ENCODE results near the gene EFNB2.

Gene EFNB2

DNA sequence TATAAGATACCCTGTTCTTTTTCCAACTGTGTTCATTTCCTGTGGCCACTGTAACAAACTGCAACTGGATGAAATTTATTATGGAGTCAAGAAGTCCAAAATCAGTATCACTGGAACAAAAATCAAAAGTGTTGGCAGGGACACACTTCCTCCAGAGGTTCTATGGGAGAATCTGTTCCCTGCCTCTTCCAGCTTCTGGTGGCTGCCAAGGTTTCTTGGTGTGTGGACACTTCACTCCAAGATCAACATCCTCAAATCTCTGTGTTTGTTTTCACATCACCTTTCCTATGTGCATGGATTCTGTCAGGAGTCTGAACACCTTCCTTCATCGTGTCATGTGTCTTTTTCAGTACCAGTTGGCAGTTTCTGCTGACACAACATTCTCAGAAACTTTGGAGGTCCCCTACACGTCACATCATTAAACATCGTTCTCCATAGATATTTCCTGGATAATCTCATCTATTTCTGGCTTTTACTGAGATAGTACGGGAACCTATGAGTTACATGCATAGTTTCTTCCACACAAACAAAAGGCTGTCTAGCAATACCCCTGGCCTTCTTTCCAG lies 15.2 kb upstream of the EFNB2 start:
- no peak for FAIRE-seq

DNA sequence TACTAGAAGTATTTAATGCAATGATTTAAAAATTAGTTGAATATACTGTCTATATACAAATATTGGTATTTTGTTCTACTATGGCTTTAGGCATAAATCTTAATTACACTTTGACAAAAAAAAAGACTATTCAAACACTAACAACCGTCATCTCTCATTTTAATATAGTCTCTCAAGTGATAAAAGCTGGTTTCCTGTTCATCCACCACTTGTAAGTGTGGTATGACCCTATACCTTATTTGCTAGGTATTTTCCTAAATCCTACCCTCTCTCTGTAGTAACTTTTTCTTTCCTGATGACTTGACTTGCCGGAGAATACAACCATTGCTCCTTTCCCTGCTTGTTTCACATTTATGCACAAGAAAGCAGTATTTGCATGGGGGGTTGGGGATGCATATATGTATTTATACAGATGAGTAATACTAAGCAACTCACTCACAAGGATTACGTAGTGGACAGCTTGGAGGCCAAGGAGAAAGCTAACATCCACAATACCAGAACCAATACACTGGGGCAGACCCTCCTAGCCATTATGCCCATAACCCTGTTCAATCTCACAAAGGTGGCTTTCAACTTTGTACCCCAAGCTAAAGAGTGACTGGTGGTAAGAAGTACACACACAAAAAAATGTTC lies 12.7 kb upstream of the EFNB2 start:
- FAIRE-seq = no peak

DNA sequence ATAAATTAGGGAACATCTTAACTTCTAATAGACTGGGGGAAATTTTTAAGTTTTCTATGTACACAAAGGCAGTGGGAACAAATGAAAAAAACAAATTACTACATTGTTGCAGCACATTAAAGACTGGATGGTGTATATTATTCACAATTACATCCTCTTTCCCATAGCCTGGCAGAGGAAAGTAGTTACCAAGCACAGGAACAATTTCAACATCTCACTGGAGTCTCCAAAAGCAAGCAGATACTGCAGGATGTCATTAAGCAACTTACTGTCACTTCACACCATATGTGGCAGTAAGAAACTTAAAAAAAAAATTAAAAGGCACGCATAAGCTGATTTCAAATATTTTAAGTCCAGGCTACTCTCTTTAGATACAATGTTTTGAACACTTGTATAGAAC lies 6.4 kb upstream of the EFNB2 start:
- FAIRE-seq = no peak

DNA sequence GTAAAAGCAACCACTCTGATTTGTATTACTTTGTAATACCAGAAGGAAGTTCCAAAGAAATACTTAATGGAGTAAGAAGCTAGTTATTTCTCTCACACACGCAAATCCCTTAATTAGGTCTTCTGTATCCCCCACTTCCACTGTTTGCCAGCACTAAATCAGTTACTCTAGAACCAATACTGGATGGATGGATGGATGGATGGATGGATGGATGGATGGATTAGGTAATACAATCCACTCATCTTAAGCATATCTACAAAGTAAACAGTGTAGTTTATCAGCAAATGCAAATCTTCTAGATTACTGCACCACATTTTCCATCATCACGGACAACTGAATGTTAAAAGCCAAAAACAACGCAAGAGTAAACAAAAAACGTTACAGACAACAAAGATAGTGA lies 5.2 kb upstream of the EFNB2 start:
- FAIRE-seq = no peak

DNA sequence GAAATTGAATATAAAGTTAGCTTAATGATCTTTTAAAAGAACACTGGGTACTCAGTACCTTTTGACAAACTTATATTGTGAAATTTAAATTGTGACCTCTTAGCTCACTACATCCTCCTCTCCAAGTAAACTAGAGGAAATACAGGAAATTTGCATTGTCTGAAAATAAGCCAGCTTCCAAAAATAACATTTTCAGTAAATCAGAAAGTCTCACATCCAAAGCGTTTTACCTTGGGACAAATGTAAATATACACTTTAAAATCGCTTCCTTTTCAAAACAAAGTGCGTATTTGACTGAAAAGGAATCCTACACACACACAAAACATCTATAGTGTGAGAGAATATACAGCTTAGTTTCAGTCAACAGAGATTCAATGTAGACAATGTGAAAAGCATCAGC lies 2.1 kb upstream of the EFNB2 start:
- FAIRE-seq = no peak

DNA sequence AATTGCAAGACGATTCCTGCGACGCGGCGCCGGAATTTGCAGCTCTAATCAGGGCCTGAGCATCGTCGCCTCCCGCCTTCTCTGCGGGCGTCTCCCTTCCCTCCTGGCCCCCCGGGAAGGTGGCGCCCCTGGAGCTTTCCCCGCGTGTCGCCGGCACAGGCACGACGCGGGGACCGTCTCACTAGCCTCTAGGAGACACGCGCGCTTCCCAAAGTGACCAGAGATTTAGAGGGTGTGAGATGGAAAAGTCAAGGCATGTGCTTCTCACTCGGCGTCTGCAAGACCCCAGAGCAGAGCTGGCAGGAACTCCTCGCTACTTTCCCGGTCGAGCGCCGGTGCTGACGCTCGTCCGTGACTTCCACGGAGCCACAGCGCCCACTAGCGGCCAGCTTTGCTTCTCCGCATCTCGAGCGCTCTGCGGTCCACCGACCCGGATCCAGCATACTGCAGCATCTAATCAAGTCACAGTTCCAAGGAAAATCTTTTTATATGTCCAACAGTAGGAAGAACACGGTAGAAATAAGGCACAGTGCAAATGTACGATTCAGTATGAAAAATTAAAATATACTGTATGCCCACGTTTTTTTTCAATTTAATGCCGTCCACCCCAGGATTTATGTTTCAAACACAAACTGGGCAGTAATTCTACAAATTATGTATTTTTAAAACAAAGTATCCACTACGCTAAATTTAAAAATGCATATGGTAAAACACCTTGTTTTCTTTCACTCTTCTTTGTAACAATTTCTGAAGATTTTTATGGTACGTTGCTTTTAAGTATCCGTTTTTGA lies 977 bp upstream of the EFNB2 start:
- peak; percentile 67 for FAIRE-seq

DNA sequence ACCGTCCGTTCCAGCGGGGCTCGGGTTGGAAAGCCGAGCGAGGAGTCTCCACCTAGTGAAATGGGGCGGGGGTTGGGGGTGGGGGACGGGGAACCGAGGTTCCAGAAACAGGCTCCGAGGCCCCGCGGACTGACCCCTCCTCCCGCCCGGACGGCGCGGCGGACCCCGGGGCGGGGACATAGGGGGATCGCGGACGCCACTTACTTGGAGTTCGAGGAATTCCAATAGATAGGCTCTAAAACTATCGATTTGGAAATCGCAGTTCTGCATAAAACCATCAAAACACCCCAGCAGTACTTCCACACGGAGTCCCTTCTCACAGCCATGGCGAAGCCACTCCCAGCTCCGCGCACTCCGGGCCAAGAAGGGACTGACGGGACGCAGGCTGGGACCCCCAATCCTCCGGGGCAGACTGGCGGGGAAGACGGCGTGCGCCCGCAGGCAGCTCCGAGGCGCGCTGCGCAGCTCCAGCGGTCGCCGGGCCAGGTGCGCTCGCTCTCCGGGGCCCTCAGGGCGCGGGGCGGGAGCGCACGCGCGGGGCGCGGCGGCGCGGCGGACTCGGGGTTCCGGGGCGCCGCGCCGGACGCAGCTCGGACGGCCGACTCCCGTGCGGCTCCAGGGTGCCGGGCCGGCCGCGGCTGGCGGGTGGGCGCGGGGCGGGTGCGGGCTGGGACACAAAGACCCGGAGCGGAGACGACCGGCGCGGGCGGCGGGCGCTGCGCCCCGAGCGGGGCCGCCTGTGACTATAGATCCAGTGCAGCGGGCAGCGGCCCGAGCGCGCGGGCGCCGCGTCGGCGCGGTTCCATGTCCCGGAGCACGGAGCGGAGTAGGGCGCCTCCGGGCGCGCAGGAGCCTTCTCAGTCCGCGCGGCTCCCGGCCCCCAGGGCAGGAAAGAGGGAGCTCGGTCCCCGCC lies 567 bp downstream of the EFNB2 start:
- FAIRE-seq = no peak

DNA sequence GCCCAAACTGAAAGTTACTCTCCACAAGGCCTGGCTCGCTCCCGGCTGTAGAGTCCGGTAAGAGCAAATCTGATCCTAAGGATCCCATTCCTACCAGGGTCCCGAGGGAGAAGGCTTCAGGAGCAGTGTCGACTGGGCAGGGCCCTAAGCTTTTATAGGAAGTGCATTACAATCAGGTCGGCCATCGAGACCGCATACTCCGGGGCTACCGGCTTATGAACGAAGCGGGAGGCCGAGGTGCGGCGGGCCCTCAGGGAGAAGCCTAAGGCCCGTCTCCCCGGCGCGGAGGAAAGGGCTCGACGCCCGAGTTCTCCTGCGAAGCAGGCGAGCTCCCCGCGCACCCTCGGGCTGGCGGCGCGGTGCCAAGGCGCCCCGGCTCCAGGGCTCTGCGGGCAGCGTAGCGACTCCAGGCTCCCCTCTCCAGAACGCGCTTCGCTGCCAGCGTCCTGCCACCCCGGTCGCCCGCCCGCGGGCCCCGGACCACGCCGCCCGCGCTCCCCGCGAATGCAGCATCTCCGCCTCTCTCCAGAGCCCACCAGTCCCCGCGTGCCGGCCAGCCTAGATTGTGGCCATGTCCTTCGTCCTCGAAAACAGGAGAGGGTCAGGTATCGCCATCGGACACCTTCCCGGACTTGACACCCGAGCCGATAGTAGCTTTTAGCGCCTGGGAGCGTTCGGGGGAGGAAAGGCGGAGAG lies 1.4 kb downstream of the EFNB2 start:
- FAIRE-seq = no peak

DNA sequence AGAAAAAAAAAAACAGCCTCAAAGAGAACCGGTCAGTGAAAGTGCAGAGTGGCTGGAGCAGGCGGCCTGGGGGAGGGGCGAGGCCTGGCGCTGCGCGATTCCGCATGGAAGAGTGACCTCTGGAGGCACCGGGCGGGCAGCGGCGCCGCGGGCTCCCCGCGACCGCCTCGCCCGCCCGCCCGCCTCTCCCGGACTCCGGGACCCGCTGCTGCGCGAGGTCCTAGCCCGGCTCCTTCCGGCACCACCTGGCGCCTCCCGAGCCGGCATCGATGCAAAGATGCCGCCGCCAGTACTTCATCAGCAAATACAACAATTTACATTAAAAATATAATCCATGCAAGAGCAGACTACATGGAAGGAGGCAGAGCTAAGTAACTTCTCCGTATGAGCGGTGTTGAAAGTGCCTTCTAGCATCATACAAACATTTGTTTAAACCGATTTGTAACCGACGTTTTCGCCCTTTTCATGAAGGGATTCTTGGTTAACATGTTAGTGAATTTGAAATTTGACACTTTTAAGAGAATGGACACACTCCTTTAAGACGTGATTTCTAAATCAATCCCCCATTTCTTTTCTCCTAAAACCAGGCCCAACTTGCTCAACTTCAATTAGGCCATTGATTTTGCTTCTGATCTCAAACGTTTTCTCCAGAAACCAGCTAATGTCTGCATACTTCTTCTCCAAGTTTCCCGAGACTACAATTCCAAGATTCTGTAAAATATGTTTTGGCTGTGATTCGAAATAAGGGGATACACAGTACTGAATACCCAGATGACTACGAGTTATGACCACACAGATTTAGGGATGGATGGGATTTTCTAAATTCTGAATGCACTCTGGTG lies 2.1 kb downstream of the EFNB2 start:
- FAIRE-seq = no peak

DNA sequence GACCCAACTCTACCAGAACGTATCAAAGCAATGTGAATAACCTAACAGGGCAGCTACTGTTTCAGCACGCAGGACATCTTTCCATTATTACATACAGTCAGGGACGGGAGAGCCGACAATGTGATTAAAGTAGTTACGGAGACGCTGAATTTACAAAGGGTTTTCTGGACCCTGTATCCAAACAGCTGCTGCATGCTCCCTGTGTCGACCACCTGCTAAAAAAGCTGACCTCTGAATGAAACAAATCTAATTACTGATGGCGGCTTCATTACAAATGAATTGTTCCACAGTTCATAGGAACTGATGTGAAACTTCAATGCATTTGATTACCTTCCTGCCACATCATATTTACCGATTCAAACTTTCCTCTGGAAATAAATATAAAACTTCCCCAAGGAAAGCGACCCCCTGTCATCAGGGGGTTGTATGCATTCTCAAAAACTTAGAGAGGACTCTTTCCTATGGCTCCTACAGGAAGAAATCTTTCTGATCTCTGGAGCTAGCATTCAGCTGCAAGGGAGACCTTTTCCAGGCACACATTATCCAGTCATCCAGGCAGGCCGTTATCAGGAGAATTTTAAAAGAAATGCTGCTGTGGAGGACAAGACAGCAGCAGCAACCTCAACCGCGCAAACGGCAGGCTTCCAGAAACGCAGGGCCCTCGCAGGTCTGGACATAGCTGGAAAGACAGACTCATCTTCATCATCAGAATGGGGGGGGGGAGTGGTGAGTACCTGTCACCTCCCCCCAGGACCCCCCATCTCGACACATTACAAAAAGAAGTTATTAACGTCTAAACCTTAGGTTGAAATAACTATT lies 3.1 kb downstream of the EFNB2 start:
- FAIRE-seq = no peak

DNA sequence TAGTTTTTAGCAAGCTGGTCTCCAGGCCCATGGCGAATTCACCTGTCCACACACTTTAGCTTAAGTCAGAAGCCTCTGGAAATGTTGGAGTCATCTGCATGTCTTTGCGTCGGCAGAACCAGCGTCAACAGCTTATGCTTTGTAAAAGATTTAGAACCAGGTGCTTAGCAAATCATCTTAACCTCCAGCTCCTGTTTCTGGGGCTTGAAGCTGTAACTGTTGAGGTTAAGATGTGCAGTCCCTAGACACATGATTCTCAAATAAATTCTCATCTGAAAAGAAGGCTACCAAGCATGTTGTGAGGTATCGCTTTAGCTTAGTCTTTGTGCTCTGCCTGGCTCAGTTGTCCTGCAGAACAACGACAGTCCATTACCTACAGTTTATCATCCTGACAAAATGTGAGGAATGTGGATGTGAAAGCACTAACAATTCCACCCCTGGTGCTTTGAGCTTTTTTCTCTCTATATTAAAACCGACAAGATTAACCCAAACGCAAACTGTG lies 4.4 kb downstream of the EFNB2 start:
- no peak for FAIRE-seq

DNA sequence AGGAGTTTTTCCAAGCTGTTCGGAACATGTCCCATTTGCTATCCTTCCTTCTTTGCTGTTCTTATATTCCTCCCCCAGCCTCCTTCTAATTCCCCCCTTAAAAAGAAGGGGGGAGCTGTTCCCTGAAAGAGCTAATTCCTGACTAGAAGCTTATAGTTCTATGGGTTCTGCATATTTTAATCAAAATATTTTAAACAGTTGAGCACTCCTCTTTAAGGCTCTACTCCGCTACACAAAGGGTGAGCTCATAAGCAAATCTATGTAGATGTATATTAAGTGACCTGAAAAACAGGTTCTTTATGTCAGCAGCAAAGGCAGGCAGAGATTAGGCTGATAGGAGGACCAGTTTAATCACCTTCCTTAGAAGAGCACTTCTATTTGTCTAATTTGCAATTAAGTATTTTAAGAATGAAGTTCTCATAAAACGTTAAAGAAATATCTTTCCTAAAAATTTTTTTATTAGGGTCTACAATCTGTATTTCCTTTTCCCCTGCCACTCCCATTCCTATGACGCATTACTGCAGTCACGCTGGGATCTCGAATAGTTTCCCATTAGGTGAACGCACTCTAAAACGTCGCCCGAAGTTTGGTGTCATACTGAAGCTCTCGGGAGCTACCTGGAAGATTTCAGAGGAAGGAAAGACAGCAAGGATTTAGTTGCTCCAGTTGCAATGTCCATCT lies 5.2 kb downstream of the EFNB2 start:
- no peak for FAIRE-seq

DNA sequence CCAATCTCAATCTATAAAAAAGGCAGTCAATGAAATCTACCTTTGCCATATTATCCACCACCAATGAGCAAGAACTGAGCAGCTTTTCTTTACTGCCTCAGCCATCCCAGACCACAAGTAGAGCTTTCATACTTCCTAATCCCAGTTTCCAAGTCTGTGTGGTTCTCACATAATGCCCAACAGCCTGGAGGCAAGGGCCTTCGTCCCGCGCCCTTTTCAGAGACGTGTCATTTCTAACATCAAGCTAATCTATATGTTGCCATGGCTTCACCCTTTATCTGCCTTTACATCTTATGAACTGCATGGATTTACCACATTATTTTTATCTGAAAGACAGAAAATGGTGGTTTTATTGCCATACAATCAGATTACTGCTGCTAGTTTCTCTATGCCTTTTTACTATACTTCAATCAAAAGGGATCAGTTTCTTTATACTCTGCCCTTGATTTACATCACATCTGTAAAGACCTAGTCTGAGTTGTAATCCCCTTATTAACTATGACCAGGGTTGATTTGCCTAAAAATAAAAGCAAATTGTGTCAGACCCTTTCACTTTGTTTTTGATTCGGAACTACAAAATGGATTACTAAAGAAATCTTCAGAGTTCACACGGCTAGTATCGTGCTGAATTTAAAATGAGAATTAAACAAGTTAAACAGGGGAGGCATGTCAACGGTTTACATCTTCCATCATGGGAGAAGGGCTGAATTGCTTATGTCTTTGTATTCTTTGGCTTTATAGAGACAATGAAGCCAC lies 5.9 kb downstream of the EFNB2 start:
- no peak for FAIRE-seq

DNA sequence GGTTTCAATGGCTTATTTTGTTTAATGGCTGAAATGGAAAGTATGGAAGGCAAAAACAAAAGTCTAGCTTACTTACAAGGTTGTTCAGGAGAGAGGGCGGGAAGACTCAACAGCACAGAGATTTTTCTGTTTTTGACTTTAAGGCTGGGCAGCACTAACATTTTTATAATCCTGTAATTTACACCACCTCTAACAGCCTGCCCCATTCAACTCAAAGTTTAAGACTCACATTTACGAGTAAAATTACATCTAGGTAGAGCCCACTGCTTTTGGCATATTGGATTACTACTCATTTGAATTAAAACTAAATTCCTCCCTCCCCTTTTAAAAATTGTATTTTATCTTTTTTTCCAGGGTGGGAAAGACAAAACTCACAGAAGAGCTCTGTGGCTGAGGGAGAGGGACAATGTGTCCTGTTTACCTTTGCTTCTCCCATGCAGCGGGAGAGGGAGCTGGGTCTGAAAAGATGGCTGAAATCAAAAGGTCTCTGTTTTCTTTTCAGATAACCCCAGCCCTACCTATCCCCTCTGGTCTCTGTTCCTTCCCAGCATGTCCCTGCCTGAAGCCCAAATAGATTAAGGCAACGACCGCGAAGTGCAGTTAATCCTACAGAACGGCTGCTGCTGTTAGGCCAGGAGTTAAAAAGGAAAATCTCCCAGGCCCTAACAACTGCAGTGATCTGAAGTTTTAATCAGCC lies 6.6 kb downstream of the EFNB2 start:
- no peak for FAIRE-seq

DNA sequence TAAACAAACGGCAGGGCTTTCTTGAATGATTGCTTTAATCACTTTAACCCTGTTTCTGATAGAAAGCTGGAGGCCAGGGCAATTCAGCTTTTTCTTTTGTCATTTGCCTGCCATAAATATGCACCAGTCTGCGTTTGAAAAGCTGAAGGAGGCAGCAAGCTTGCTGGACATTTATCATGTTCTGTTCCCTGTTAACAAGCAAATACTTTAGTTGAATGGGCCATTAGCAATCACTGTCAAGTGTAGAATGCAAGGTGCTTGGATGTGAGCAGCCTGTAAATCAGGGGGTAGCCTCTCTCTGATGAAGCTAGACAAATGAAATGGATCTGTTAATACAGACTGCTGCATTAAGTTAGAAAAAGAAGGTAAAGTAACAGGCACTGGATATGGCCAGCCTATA lies 7.6 kb downstream of the EFNB2 start:
- no peak for FAIRE-seq

DNA sequence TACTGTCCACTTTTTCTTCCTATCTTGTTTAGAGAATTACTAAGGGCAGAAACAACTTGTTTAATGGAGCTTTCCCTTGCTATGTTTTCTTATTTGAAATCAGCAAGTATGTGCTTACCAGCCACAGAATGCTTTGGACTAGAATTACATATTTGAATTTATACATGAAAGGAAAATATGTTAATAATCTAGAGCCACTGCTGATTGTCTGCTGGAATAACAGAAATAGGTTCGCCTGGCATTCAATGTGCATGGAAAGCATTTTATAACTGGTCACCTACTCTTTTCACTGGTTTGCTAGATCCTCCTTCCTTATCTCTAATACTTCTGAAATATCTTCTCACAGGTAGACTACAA lies 8.0 kb downstream of the EFNB2 start:
- FAIRE-seq = no peak

DNA sequence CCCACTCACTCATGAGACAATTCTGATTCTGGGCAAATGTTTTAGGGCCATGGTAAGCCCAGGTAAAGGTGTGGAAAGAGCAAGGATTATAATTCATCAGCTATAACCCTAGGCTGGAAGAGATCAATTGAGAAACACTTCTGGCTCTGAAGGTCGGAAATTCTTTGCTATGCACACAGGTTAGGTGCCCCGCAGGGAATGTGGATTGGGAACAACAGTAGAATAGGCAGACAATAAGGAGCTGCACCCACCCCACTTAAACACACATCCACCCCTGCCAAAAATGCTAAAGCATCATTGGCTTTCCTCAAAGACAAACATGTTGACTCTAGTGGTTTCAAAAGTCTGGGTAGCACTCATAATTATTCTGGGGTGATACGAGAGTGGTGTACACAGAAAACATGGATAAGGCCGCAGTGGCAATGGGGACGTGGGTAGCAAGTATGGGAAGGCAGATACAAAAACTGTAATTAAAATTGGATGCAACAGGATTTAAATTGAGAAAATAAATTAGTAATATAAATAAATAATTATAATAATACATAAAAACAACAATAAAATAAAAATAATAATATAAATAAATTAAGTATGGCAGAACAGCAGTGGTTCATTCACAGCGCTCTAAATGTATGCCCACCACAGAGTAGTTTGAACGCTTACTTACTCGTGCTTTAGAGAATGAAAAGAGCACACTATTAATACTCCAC lies 8.6 kb downstream of the EFNB2 start:
- FAIRE-seq = no peak

DNA sequence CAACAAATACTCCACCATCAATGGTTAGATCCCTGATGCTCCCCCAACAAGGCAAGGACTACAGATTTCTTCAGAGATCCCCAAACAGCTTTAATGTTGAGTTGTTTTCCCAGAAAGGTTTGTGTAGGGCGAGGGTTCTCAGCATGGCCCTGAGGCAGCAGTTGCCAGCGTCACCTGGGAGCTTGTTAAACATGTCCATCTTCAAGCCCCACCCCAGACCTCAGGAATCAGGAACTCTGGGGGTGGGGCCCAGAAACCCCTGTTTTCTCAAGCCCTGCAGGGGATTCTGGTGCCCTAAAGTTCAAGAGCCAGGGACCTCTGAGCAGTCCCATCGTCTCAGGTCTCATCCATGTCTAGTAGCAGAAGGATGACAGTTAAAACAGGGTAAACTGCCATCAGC lies 9.6 kb downstream of the EFNB2 start:
- no peak for FAIRE-seq
